Activated CD4-positive, alpha-beta T cell treated with anti-CD3 and anti-CD28 coated beads, Interleukin-2, amount 10 ng/mL, durations not matched to agents 7 days and 5 days (primary cell): ENCODE results near the gene B3GNT9. TPM values are rescaled to one million over a fixed set of nuclear protein-coding genes. Genes with fewer than 3 reads are reported as not detected.
"Not testable (repeated sequence)": the region's sequence is repeated elsewhere in the genome, so short reads cannot be mapped to it uniquely, and the experiment has no call there.

Source experiments
- CTCF ChIA-PET: fragments of 350-600 bp; sonication (Branson Sonifier 250); formaldehyde crosslinking; loops from one replicate; lab custom pipeline; 2021; ENCODE audit warnings: antibody characterized with exemption; lab: Charles Lee
- POLR2A ChIA-PET: fragments of 350-600 bp; sonication (Branson Sonifier 250); formaldehyde crosslinking; loops from one replicate; lab custom pipeline; 2021; ENCODE audit warnings: antibody characterized with exemption; lab: Charles Lee
- DNase-seq: peaks from one replicate; pipeline ENCODE4 v3.0.0-alpha.2; 2020
- H3K27ac Mint-ChIP-seq: one replicate; pipeline ENCODE4 v1.8.0; 2021; ENCODE audit warnings: mild to moderate bottlenecking, moderate library complexity, mixed read lengths
- H3K27me3 Mint-ChIP-seq: one replicate; pipeline ENCODE4 v1.8.0; 2021; ENCODE audit warnings: mixed read lengths
- H3K36me3 Mint-ChIP-seq: one replicate; pipeline ENCODE4 v1.8.0; 2021; ENCODE audit warnings: low read depth, mixed read lengths
- H3K4me1 Mint-ChIP-seq: one replicate; pipeline ENCODE4 v1.8.0; 2021; ENCODE audit warnings: mixed read lengths
- H3K4me3 Mint-ChIP-seq: one replicate; pipeline ENCODE4 v1.8.0; 2021; ENCODE audit warnings: mild to moderate bottlenecking, moderate library complexity, mixed read lengths
- H3K9me3 Mint-ChIP-seq: one replicate; pipeline ENCODE4 v1.8.0; 2021; ENCODE audit warnings: mixed read lengths
- total RNA-seq, 2 experiments: library from RNA; stranded (reverse); gene quantifications; one replicate each; pipeline ENCODE4 v1.2.3, GENCODE V29; 2021

B3GNT9 gene
- total RNA-seq, 2 experiments from 2014 or later, result 7.1 to 7.2 TPM

DNA sequence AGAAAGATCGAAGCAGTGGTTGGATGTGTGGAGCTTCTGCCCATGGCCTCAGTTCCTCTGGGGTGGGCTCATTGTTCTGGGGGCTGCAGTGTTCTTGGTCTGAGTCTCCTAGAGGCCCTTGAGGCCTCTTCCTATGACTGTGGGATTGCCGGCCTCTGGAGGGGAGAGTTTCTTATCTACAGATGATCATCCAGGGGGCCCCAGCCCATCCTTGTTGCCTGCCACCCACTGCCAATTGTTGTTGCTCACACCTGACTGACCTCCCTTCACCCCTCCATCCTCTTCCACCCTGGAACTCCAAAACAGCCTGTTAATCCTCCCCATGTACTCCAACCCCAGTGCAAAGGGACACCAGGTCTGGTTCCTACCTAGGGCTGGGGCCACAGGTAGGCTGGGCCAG lies 5.9 kb downstream of the B3GNT9 start:
- Mint-ChIP-seq H3K36me3 (peaks cover 32% of the 10 kb centered on the region), H3K4me1 (peaks cover 3% of the 10 kb centered on the region), H3K27ac (no peak overlapping the region), H3K4me3 (no peak overlapping the region), H3K27me3 (no peaks in the 10 kb centered on the region), H3K9me3 (no peaks in the 10 kb centered on the region)
- ChIA-PET POLR2A (interaction anchor here (0.6 kb wide), 1 partner anchor 82 kb away, joined by 3 read pairs; no protein-coding TSS in a partner anchor), CTCF (interaction anchor here (0.9 to 3.2 kb wide), 4 partner anchors 8 to 127 kb away, joined by 4 to 19 read pairs (median 5); no protein-coding TSS in a partner anchor)
- DNase-seq, result no peak

DNA sequence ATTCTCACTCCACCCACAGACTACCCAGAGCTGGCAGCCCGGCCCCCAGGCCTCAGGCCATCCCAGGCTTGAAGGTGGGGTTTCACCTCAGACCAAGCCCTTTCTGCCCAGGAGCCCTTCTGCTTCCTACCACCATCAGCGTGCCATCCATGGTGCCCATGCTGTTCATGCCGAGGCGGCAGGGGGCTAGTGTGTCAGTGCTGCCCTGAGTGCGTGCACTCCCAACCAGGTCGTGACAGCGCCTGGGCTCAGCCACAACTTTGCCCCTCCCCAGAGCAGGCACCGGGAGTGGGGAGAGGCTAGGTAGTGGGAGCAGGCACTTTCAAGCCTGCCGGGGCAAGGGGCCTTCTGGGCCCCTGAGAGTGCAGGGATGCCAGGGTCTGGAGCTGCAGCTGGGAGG lies 8.5 kb downstream of the B3GNT9 start:
- peaks cover 20% of the 10 kb centered on the region for H3K36me3 Mint-ChIP-seq
- H3K27me3 Mint-ChIP-seq, result no peaks in the 10 kb centered on the region
- no peaks in the 10 kb centered on the region for H3K9me3 Mint-ChIP-seq
- no peak overlapping the region for H3K4me3 Mint-ChIP-seq
- CTCF ChIA-PET, result interaction anchor here (0.5 to 3.6 kb wide), 5 partner anchors 9 to 36 kb away, joined by 3 to 11 read pairs (median 4); partner anchors contain the start of genes B3GNT9, FBXL8 and TRADD
- no peaks in the 10 kb centered on the region for H3K4me1 Mint-ChIP-seq
- POLR2A ChIA-PET, result interaction anchor here (0.6 kb wide), 1 partner anchor 105 kb away, joined by 5 read pairs; no protein-coding TSS in a partner anchor
- no peak for DNase-seq
- H3K27ac Mint-ChIP-seq, result no peak overlapping the region

DNA sequence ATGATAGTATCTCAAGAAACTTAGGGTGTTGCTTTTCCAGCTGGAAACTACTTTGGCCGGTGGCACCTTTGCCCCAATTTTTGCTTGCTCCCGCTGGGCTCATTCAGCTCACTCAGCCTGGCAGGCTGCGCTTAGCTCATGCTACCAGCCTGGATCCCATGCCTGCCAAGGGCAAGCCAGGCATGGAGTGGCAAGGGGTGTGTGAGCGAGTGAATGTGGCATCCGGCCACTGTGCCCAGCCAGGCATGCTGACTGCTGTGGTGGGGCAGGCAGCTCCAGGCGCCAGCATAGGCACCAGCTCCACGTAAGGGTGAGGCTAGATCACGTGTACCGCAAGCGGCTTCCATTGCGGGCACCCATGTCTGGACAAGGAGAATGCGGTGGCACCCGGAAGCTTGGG lies 9.4 kb downstream of the B3GNT9 start:
- H3K27ac Mint-ChIP-seq, result no peak overlapping the region
- ChIA-PET POLR2A (no interaction called here), CTCF (interaction anchor here (0.6 to 3.6 kb wide), 9 partner anchors 9 to 380 kb away, joined by 3 to 12 read pairs (median 6); partner anchors contain the start of genes B3GNT9, FBXL8 and TRADD)
- no peaks in the 10 kb centered on the region for H3K9me3 Mint-ChIP-seq
- H3K27me3 Mint-ChIP-seq, result no peaks in the 10 kb centered on the region
- no peak overlapping the region for H3K4me3 Mint-ChIP-seq
- no peak for DNase-seq
- no peaks in the 10 kb centered on the region for H3K4me1 Mint-ChIP-seq
- peaks cover 16% of the 10 kb centered on the region for H3K36me3 Mint-ChIP-seq

DNA sequence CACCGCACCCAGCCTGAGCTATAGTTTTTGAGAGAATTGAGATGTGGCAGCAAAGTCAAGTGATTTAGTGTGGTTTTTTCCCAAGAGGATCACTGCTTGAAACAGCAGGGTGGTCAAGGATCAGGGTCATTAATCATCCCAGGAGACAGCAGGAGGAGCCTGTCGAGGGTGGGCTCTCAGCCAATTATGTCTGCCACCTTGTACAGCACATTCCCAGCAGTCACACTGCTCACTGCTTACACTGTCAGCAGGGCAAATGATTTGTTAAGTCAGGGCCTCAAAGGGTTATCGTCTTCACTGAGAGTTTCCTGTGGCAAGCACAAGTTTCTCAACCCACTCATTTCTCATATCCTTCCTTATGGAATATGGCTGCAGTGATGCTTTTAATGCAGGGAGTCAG lies 13.2 kb downstream of the B3GNT9 start:
- H3K27me3 Mint-ChIP-seq, result no peaks in the 10 kb centered on the region
- H3K9me3 Mint-ChIP-seq, result no peaks in the 10 kb centered on the region
- H3K36me3 Mint-ChIP-seq, result peaks cover 12% of the 10 kb centered on the region
- H3K27ac Mint-ChIP-seq, result no peak overlapping the region
- no peak for DNase-seq
- CTCF ChIA-PET, result interaction anchor here (0.6 to 3.7 kb wide), 4 partner anchors 9 to 120 kb away, joined by 3 to 18 read pairs (median 8); no protein-coding TSS in a partner anchor
- POLR2A ChIA-PET, result no interaction called here
- H3K4me1 Mint-ChIP-seq, result no peaks in the 10 kb centered on the region
- no peak overlapping the region for H3K4me3 Mint-ChIP-seq

DNA sequence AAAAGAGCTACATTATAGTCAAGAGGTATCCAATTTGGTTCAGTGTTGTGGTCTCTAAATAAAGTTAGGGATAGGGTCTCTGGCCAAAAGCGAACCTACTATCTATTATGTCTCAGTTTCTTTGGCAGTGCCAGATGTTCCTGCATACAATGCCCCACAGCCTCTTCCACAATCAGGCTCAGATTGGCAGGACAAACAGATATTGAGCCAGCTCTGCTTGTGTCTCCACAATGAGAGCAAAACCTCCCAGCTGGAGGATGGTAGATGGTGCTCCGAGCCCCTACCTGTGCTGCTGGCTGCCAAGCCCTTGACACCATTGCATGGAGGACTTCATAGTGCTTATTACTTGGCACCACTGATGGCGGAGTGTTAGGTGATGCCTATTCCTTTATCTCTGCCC lies 21.4 kb downstream of the B3GNT9 start:
- no peak overlapping the region for H3K27ac Mint-ChIP-seq
- POLR2A ChIA-PET, result no interaction called here

DNA sequence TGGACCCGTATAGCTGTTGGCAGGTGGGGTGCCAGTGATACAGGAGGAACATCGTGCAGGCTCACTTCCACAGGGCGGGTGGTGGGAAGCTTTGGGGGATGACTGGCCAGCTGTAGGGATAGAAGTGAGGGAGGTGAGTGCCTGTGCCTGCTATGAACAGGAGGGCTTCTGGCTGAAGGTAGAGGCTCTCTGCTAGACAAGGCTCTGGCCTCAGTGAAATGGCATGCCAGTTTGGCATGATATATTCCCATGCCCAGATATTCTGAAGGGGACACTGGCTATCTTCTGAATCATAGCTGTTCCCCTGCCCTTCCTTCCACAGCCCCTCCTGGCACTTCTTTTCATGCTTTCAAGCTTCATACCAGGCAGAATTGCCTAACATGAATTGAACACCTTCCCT lies 21.9 kb downstream of the B3GNT9 start:
- peaks cover 22% of the 10 kb centered on the region for H3K36me3 Mint-ChIP-seq
- H3K9me3 Mint-ChIP-seq, result no peaks in the 10 kb centered on the region
- ChIA-PET CTCF (interaction anchor here (0.7 to 1.7 kb wide), 10 partner anchors 8 to 182 kb away, joined by 3 to 7 read pairs (median 4); no protein-coding TSS in a partner anchor), POLR2A (no interaction called here)
- no peak overlapping the region for H3K4me3 Mint-ChIP-seq
- no peak for DNase-seq
- H3K4me1 Mint-ChIP-seq, result no peaks in the 10 kb centered on the region
- no peak overlapping the region for H3K27ac Mint-ChIP-seq
- H3K27me3 Mint-ChIP-seq, result no peaks in the 10 kb centered on the region

More for the DNA sequence above, 21.4 kb downstream of the B3GNT9 start:
- H3K9me3 Mint-ChIP-seq, result no peaks in the 10 kb centered on the region
- peaks cover 22% of the 10 kb centered on the region for H3K36me3 Mint-ChIP-seq
- no peak for DNase-seq
- H3K27me3 Mint-ChIP-seq, result no peaks in the 10 kb centered on the region
- no peak overlapping the region for H3K4me3 Mint-ChIP-seq
- CTCF ChIA-PET, result interaction anchor here (0.6 to 1.9 kb wide), 12 partner anchors 8 to 1095 kb away, joined by 3 to 7 read pairs (median 3); no protein-coding TSS in a partner anchor
- H3K4me1 Mint-ChIP-seq, result no peaks in the 10 kb centered on the region

DNA sequence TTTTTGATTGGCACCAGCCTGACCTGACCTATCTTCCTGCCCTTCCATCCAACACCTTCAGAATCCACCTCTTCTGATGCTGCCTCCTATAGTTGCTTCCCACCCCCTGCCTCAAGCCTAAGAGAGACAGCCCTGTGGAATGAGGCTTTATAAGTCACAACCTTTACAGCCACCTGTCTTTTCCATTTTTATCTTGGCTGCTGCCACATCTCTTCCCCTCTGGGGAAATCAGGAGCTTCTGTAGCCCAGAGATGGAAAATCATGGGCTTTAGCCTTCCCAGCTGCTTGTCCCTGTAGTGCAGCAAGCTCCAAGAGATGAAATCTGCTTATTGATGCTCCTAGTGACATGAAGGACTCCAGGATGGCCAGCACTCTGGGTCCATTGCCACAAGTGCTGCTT lies 22.4 kb downstream of the B3GNT9 start:
- no peak overlapping the region for H3K4me3 Mint-ChIP-seq
- H3K36me3 Mint-ChIP-seq, result peaks cover 27% of the 10 kb centered on the region
- H3K27ac Mint-ChIP-seq, result no peak overlapping the region
- no peak for DNase-seq
- ChIA-PET POLR2A (no interaction called here), CTCF (interaction anchor here (0.7 to 1.7 kb wide), 9 partner anchors 9 to 181 kb away, joined by 3 to 7 read pairs (median 4); no protein-coding TSS in a partner anchor)
- H3K9me3 Mint-ChIP-seq, result no peaks in the 10 kb centered on the region
- H3K4me1 Mint-ChIP-seq, result no peaks in the 10 kb centered on the region
- no peaks in the 10 kb centered on the region for H3K27me3 Mint-ChIP-seq

DNA sequence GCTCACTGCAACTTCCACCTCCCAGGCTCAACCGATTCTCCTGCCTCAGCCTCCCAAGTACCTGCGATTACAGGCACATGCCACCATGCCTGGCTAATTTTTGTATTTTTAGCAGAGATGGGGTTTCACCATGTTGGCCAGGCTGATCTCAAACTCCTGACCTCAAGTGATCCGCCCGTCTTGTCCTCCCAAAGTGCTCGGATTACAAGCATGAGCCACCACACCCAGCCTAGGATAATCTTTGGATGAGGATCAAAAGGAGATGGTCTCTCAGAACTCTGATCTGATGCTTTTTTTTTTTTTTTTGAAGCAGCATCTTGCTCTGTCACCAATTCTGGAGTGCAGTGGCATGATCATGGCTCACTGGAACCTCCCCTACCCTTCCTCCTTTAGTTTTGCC lies 28.0 kb downstream of the B3GNT9 start:
- H3K4me3 Mint-ChIP-seq, H3K27ac Mint-ChIP-seq, H3K27me3 Mint-ChIP-seq, CTCF ChIA-PET, H3K4me1 Mint-ChIP-seq, H3K9me3 Mint-ChIP-seq, POLR2A ChIA-PET, DNase-seq: not testable (repeated sequence)
- peaks cover 29% of the 10 kb centered on the region for H3K36me3 Mint-ChIP-seq

DNA sequence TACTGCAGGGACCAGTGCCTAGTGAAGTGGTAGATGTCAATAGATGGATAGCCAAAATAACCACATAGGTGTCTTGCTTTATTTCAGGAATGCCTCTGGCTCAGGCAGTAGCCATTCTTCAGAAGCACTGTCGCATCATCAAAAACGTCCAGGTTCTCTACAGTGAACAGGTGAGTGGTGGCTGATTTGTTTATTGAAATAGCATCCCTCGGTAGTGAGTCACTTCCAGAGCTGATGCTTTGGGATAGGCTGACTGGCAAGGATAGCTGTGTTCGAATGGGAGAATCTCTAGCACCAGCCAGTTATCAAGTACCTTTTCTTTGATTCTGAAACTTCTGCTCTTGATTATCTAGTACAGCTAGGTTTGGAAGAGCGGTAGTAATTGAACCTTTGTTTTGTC lies 30.8 kb downstream of the B3GNT9 start:
- no peaks in the 10 kb centered on the region for H3K4me1 Mint-ChIP-seq
- H3K27ac Mint-ChIP-seq, result peak overlapping the region; percentile 46
- H3K36me3 Mint-ChIP-seq, result peaks cover 19% of the 10 kb centered on the region
- no peaks in the 10 kb centered on the region for H3K9me3 Mint-ChIP-seq
- DNase-seq, result no peak
- POLR2A ChIA-PET, result no interaction called here
- no peaks in the 10 kb centered on the region for H3K27me3 Mint-ChIP-seq
- H3K4me3 Mint-ChIP-seq, result no peak overlapping the region
- CTCF ChIA-PET, result interaction anchor here (1.4 kb wide), 1 partner anchor 8 kb away, joined by 4 read pairs; no protein-coding TSS in a partner anchor

DNA sequence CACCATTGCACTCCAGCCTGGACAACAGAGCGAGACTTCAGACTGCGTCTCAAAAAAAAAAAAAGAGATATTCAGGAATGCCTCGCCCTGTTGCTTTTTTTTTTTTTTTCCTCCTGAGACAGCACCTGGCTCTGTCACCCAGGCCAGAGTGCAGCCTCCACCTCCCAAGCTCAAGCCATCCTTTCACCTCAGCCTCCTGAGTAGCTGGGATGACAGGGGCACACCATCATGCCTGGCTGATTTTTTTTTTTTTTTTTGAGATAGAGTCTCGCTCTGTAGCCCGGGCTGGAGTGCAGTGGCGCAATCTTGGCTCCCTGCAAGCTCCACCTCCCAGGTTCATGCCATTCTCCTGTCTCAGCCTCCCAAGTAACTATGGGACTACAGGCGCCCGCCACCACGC lies 33.1 kb downstream of the B3GNT9 start:
- POLR2A ChIA-PET, result no interaction called here
- Mint-ChIP-seq H3K27ac (no peak overlapping the region), H3K36me3 (peaks cover 17% of the 10 kb centered on the region)

DNA sequence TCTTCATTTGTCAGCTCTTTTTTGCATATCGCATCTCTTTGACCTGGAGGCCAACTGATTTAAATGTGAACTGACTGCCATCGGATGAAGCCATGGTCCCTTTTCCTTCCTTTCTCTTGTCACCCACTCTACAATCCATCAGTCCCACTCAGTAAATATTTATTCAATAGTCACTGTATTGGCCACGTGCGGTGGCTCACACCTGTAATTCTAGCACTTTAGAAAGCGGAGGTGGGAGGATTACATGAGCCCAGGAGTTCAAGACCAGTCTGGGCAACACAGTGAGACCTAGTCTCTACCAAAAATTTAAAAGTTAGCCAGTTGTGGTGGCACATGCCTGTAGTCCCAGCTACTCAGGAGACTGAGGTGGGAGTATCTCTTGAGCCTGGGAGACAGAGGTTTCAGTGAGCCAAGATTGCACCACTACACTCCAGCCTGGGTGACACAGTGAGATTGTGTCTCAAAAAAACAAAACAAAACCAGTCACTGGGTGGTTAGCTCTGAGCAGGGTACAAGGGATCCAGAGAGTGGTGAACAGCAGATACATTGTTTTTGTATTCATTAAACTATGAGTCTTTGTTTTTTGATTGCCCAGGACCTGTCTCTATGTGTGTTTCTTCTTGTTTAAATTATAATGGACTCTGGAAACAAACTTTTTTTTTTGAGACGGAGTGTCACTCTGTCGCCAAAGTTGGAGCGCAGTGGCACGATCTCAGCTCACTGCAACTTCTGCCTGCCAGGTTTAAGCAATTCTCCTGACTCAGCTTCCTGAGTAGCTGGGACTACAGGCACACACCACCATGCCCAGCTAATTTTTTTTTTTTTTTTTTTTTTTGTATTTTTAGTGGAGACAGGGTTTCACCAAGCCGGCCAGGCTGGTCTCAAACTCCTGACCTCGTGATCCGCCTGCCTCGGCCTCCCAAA lies 34.1 kb downstream of the B3GNT9 start:
- Mint-ChIP-seq H3K4me1 (peaks cover 14% of the 10 kb centered on the region), H3K27me3 (no peaks in the 10 kb centered on the region), H3K4me3 (no peak overlapping the region), H3K36me3 (peaks cover 17% of the 10 kb centered on the region), H3K27ac (no peak overlapping the region), H3K9me3 (no peaks in the 10 kb centered on the region)
- CTCF ChIA-PET, result interaction anchor here (0.6 to 2.5 kb wide), 6 partner anchors 10 to 78 kb away, joined by 3 to 8 read pairs (median 4); no protein-coding TSS in a partner anchor
- DNase-seq, result no peak
- POLR2A ChIA-PET, result no interaction called here

More for the DNA sequence above, 33.1 kb downstream of the B3GNT9 start:
- DNase-seq, result no peak
- Mint-ChIP-seq H3K4me3 (no peak overlapping the region), H3K9me3 (no peaks in the 10 kb centered on the region), H3K4me1 (peaks cover 5% of the 10 kb centered on the region), H3K27me3 (no peaks in the 10 kb centered on the region)
- CTCF ChIA-PET, result interaction anchor here (0.6 to 1.6 kb wide), 4 partner anchors 38 to 502 kb away, joined by 3 to 4 read pairs (median 3); no protein-coding TSS in a partner anchor

DNA sequence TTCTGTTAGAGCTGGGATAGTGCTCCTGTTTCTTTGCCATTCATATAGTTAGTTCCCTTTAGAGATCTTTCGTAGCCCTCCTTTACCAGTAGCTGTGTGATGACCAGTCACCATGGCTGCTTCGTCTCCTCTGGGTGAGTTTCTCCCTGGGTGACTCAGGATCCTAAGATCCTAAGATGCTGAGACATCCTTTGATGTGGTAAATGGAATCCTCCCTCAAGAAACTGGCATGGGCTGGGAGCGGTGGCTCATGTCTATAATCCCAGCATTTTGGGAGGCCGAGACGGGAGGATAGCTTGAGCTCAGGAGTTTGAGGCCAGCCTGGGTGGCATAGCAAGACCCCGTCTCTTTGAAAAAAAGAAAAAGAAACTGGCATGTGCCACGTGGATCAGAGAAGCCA lies 35.2 kb downstream of the B3GNT9 start:
- POLR2A ChIA-PET, result no interaction called here
- H3K27me3 Mint-ChIP-seq, result no peaks in the 10 kb centered on the region
- no peaks in the 10 kb centered on the region for H3K9me3 Mint-ChIP-seq
- H3K4me3 Mint-ChIP-seq, result no peak overlapping the region
- H3K27ac Mint-ChIP-seq, result no peak overlapping the region
- peaks cover 23% of the 10 kb centered on the region for H3K4me1 Mint-ChIP-seq
- no peak for DNase-seq
- peaks cover 14% of the 10 kb centered on the region for H3K36me3 Mint-ChIP-seq
- CTCF ChIA-PET, result interaction anchor here (0.6 to 2.5 kb wide), 6 partner anchors 9 to 77 kb away, joined by 3 to 8 read pairs (median 5); no protein-coding TSS in a partner anchor
